Activated CD4-positive, alpha-beta T cell treated with anti-CD3 and anti-CD28 coated beads, Interleukin-2, amount 10 ng/mL, durations not matched to agents 24 days and 14 days (primary cell): ENCODE measurements around the gene TUSC7. TPM values are rescaled to one million over a fixed set of nuclear protein-coding genes. Genes with fewer than 3 reads are reported as not detected.

Experiments used
- DNase-seq: peaks from one replicate; pipeline ENCODE4 v3.0.0; 2022
- H3K27ac Mint-ChIP-seq: one replicate; pipeline ENCODE4 v1.8.0; 2022; ENCODE audit warnings: mild to moderate bottlenecking, mixed read lengths
- H3K27me3 Mint-ChIP-seq: one replicate; pipeline ENCODE4 v1.8.0; 2022; ENCODE audit warnings: mixed read lengths
- H3K36me3 Mint-ChIP-seq: one replicate; pipeline ENCODE4 v1.8.0; 2022; ENCODE audit warnings: low read depth, mild to moderate bottlenecking, mixed read lengths
- H3K4me1 Mint-ChIP-seq: one replicate; pipeline ENCODE4 v1.8.0; 2021; ENCODE audit warnings: mixed read lengths
- H3K4me3 Mint-ChIP-seq: one replicate; pipeline ENCODE4 v1.8.0; 2022; ENCODE audit warnings: mild to moderate bottlenecking, moderate library complexity, mixed read lengths
- H3K9me3 Mint-ChIP-seq: one replicate; pipeline ENCODE4 v1.8.0; 2021; ENCODE audit warnings: mixed read lengths
- intact Hi-C: fragments of 100-400 bp; cut with micrococcal nuclease; formaldehyde crosslinking; loops from one replicate; pipeline ENCODE4 v1.15.1; 2023
- total RNA-seq: library from RNA; stranded (reverse); gene quantifications from 2 replicates; pipeline ENCODE4 v1.2.3, GENCODE V29; 2022

TUSC7 gene
- not detected in 2 replicates for total RNA-seq

DNA sequence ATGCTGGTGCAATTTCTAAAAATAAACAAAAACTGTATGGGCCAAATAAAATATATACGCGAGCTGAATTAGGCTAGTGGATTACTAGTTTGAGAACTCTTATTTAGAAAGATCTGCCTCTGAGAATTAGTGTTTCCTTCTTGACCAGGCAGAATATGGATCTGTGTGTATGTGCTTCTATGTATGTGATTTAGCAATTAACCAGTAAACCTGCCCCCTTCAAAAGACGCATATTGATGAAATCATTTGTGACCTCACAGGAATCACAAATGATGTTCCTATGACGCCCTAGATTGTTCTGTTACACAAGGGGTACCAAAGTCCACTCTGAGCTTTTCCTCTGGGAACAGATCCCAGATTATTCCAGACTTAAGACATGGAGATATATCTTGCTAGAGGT is at the start of gene TUSC7:
TSS of gene TUSC7 (plus strand) at position 301 of the 400 bp plus-strand sequence.
- Mint-ChIP-seq H3K36me3 (no peaks in the 10 kb centered on the region), H3K4me1 (no peaks in the 10 kb centered on the region)

GRCh38 chr3:116661196-116661595 is 48.4 kb upstream of the TUSC7 start:
- DNase-seq: no peak
- Mint-ChIP-seq H3K27me3 (no peaks in the 10 kb centered on the region), H3K9me3 (no peaks in the 10 kb centered on the region), H3K27ac (no peak overlapping the region), H3K4me1 (no peaks in the 10 kb centered on the region), H3K4me3 (no peak overlapping the region), H3K36me3 (no peaks in the 10 kb centered on the region)
- intact Hi-C loops: no loop called here

More for the DNA sequence above, at the start of gene TUSC7:
- DNase-seq: no peak
- Mint-ChIP-seq H3K9me3 (no peaks in the 10 kb centered on the region), H3K4me3 (no peak within 1 kb of the TSS), H3K27me3 (no peaks in the 10 kb centered on the region), H3K27ac (no peak within 1 kb of the TSS)
- intact Hi-C loops: no loop called here

DNA sequence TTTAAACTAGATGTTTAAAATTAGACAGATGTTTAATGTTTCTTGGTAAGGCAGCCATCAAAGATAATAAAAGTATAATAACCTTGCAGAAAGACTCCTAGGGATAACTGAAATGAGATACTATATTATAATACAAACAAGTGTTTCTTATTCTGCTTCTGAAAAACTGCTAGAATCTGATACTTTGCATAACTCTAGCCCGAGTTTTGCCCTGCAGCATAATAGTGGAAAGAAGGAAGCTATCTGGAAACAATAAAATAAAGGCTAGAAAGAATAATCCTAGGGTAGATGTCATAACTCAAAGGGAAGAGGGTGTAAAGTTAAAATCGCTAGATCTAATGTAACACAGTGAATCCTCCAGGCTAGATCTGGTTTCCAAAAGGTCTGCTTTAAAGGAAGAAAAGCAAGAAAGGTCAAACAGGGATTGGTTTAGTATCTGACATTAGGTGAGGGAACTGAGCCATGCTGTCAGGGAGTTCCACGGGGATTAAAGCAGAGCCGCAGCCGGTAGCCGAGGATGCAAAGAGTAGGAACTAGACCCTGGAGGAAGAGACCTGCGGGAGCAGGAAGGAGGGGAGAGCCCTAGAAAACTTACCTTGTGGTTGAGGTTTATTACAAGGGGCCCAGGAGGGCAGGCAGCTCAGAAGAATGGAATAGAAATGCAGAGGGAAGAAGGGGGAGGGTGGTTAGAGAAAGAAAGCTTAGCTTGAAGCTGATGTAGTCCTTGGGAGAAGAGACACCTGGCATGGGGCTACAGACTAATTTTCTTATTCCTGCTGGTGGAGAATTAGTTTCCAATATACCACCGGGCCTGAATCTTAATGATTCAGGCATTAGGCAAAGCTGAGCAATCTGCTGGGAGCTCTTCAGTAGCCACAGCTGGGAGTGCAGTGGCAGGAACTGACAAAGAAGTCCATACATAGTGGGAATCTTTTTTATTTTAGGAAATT is 46.1 kb upstream of the TUSC7 start:
- intact Hi-C loops: no loop called here
- H3K27me3 Mint-ChIP-seq: no peaks in the 10 kb centered on the region

DNA sequence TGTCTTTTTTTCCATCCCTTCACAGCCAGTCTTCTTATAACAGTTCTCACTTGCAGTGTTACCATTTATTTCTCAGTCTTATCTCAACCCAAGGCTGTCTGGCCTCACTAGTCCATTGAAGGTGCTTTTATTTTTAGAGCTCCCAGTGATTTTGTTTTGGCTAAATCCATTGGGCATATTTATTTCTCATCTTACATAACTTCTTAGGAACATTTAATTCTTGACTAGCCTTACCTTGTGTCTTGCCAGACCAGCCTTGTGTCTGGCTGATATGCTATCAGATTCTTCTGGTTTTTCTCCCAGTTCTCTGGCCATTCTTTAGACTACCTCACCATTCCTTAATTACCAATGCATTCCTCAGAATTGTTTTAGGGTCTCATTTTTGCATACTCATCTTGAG is 42.3 kb upstream of the TUSC7 start:
- no peaks in the 10 kb centered on the region for H3K36me3 Mint-ChIP-seq
- no peaks in the 10 kb centered on the region for H3K9me3 Mint-ChIP-seq
- no peak overlapping the region for H3K27ac Mint-ChIP-seq
- no peaks in the 10 kb centered on the region for H3K27me3 Mint-ChIP-seq
- DNase-seq: no peak
- intact Hi-C loops: no loop called here
- no peaks in the 10 kb centered on the region for H3K4me1 Mint-ChIP-seq
- no peak overlapping the region for H3K4me3 Mint-ChIP-seq

More for the DNA sequence above, 46.1 kb upstream of the TUSC7 start:
- Mint-ChIP-seq H3K9me3 (no peaks in the 10 kb centered on the region), H3K36me3 (no peaks in the 10 kb centered on the region), H3K4me1 (no peaks in the 10 kb centered on the region), H3K27ac (no peak overlapping the region), H3K4me3 (no peak overlapping the region)
- no peak for DNase-seq

GRCh38 chr3:116667791-116668190 is 41.8 kb upstream of the TUSC7 start:
- Mint-ChIP-seq H3K27me3 (no peaks in the 10 kb centered on the region), H3K4me1 (no peaks in the 10 kb centered on the region), H3K4me3 (no peak overlapping the region), H3K36me3 (no peaks in the 10 kb centered on the region), H3K27ac (no peak overlapping the region), H3K9me3 (no peaks in the 10 kb centered on the region)
- no peak for DNase-seq
- intact Hi-C loops: no loop called here

GRCh38 chr3:116669576-116669975 is 40.0 kb upstream of the TUSC7 start:
- Mint-ChIP-seq H3K27me3 (no peaks in the 10 kb centered on the region), H3K27ac (no peak overlapping the region), H3K36me3 (no peaks in the 10 kb centered on the region), H3K4me1 (no peaks in the 10 kb centered on the region), H3K4me3 (no peak overlapping the region), H3K9me3 (no peaks in the 10 kb centered on the region)
- intact Hi-C loops: no loop called here
- DNase-seq: no peak

- Mint-ChIP-seq H3K27me3 (no peaks in the 10 kb centered on the region), H3K27ac (no peak overlapping the region)
Measured at GRCh38 chr3:116671151-116671550, 38.4 kb upstream of the TUSC7 start.

GRCh38 chr3:116678853-116679252 is 30.7 kb upstream of the TUSC7 start:
- H3K36me3 Mint-ChIP-seq: no peaks in the 10 kb centered on the region

More at GRCh38 chr3:116671151-116671550, 38.4 kb upstream of the TUSC7 start:
- no peaks in the 10 kb centered on the region for H3K36me3 Mint-ChIP-seq
- no peak overlapping the region for H3K4me3 Mint-ChIP-seq
- no peaks in the 10 kb centered on the region for H3K4me1 Mint-ChIP-seq
- H3K9me3 Mint-ChIP-seq: no peaks in the 10 kb centered on the region
- intact Hi-C loops: no loop called here
- no peak for DNase-seq

GRCh38 chr3:116691041-116691440 is 18.5 kb upstream of the TUSC7 start:
- intact Hi-C loops: no loop called here
- no peak for DNase-seq
- no peak overlapping the region for H3K27ac Mint-ChIP-seq

More at GRCh38 chr3:116678853-116679252, 30.7 kb upstream of the TUSC7 start:
- Mint-ChIP-seq H3K27ac (no peak overlapping the region), H3K4me1 (no peaks in the 10 kb centered on the region), H3K4me3 (no peak overlapping the region), H3K27me3 (no peaks in the 10 kb centered on the region), H3K9me3 (no peaks in the 10 kb centered on the region)
- no peak for DNase-seq
- intact Hi-C loops: no loop called here

DNA sequence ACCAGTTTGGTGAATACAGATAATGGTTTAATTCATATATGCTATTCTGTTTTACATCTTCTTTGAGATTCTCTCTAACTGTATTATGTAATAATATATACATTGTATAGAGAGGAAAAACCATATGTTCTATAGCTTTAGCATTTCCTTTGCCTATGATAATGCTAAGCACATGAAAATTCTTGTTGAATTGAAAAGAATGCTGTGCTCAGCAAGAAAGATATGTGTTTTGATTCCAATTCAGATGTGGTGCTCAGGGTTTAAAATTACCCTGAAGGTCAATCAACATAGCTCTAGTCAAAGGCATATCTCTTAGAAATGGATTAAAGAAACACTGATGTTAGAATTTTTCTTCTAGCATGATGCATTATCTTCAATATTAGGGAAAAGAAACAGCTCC is 8.5 kb upstream of the TUSC7 start:
- intact Hi-C loops: no loop called here
- H3K9me3 Mint-ChIP-seq: no peaks in the 10 kb centered on the region
- H3K4me3 Mint-ChIP-seq: no peak overlapping the region
- no peak overlapping the region for H3K27ac Mint-ChIP-seq
- no peak for DNase-seq
- no peaks in the 10 kb centered on the region for H3K27me3 Mint-ChIP-seq
- H3K36me3 Mint-ChIP-seq: no peaks in the 10 kb centered on the region
- H3K4me1 Mint-ChIP-seq: no peaks in the 10 kb centered on the region

More at GRCh38 chr3:116691041-116691440, 18.5 kb upstream of the TUSC7 start:
- Mint-ChIP-seq H3K9me3 (no peaks in the 10 kb centered on the region), H3K4me3 (no peak overlapping the region), H3K36me3 (no peaks in the 10 kb centered on the region), H3K27me3 (no peaks in the 10 kb centered on the region), H3K4me1 (no peaks in the 10 kb centered on the region)

- no peak overlapping the region for H3K27ac Mint-ChIP-seq
- no peaks in the 10 kb centered on the region for H3K36me3 Mint-ChIP-seq
- H3K9me3 Mint-ChIP-seq: no peaks in the 10 kb centered on the region
- no peaks in the 10 kb centered on the region for H3K27me3 Mint-ChIP-seq
- H3K4me3 Mint-ChIP-seq: no peak overlapping the region
- intact Hi-C loops: no loop called here
- no peak for DNase-seq
- H3K4me1 Mint-ChIP-seq: no peaks in the 10 kb centered on the region
Measured at GRCh38 chr3:116702334-116702733, 7.2 kb upstream of the TUSC7 start.

GRCh38 chr3:116707531-116707930 is 2.0 kb upstream of the TUSC7 start:
- H3K36me3 Mint-ChIP-seq: no peaks in the 10 kb centered on the region
- no peaks in the 10 kb centered on the region for H3K9me3 Mint-ChIP-seq
- no peak for DNase-seq
- H3K4me1 Mint-ChIP-seq: no peaks in the 10 kb centered on the region
- H3K27me3 Mint-ChIP-seq: no peaks in the 10 kb centered on the region
- intact Hi-C loops: no loop called here
- no peak overlapping the region for H3K27ac Mint-ChIP-seq
- no peak overlapping the region for H3K4me3 Mint-ChIP-seq

GRCh38 chr3:116716490-116716889 is 6.9 kb downstream of the TUSC7 start:
- Mint-ChIP-seq H3K27ac (no peak overlapping the region), H3K4me3 (no peak overlapping the region), H3K4me1 (no peaks in the 10 kb centered on the region), H3K9me3 (no peaks in the 10 kb centered on the region), H3K27me3 (no peaks in the 10 kb centered on the region), H3K36me3 (no peaks in the 10 kb centered on the region)
- intact Hi-C loops: no loop called here
- DNase-seq: no peak

GRCh38 chr3:116717566-116717965 is 8.0 kb downstream of the TUSC7 start:
- no peak for DNase-seq
- intact Hi-C loops: no loop called here
- Mint-ChIP-seq H3K4me3 (no peak overlapping the region), H3K36me3 (no peaks in the 10 kb centered on the region), H3K4me1 (no peaks in the 10 kb centered on the region), H3K27me3 (no peaks in the 10 kb centered on the region), H3K9me3 (no peaks in the 10 kb centered on the region), H3K27ac (no peak overlapping the region)
